A549 (cell line): ENCODE measurements around the gene BRF1.

Source experiments
- TF ChIP-seq, protein P1 (sequence below): fragments of 200-600 bp; sonication (generic); IDR thresholded peaks from 2 replicates; pipeline ENCODE4 v1.6.1; 2016; ENCODE audit warnings: antibody characterized with exemption, mild to moderate bottlenecking, moderate library complexity
- TF ChIP-seq, protein P2 (sequence below): fragments of >200 bp; sonication (Bioruptor Twin); formaldehyde crosslinking; IDR thresholded peaks from 3 replicates; pipeline ENCODE4 v1.5.1; 2016
- TF ChIP-seq, protein P3 (sequence below): fragments of 150-350 bp; IDR thresholded peaks from 2 replicates; pipeline ENCODE4 v1.6.1; 2014; ENCODE audit warnings: low read depth, mild to moderate bottlenecking, low read length

DNA sequence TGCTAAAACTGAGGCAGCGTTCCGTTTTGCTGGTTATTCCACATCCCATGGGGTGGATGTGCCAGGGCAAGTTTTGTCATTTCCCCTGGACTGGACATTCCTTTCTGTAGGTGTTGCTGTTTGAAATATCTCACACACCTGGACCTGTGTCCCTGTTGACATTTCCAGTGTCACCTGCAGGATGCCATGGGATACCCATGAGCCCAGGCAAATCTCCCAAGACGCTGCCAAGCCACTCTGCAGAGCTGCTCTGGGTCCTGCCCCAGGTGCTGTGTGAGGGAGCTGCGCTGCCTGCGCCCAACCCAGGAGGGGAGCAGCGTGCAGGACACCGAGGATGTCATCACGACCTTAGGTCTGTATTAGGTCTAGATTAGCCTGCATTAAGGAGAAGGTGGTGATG is 8.6 kb upstream of the BRF1 start:
- TF ChIP-seq, protein P1, sequence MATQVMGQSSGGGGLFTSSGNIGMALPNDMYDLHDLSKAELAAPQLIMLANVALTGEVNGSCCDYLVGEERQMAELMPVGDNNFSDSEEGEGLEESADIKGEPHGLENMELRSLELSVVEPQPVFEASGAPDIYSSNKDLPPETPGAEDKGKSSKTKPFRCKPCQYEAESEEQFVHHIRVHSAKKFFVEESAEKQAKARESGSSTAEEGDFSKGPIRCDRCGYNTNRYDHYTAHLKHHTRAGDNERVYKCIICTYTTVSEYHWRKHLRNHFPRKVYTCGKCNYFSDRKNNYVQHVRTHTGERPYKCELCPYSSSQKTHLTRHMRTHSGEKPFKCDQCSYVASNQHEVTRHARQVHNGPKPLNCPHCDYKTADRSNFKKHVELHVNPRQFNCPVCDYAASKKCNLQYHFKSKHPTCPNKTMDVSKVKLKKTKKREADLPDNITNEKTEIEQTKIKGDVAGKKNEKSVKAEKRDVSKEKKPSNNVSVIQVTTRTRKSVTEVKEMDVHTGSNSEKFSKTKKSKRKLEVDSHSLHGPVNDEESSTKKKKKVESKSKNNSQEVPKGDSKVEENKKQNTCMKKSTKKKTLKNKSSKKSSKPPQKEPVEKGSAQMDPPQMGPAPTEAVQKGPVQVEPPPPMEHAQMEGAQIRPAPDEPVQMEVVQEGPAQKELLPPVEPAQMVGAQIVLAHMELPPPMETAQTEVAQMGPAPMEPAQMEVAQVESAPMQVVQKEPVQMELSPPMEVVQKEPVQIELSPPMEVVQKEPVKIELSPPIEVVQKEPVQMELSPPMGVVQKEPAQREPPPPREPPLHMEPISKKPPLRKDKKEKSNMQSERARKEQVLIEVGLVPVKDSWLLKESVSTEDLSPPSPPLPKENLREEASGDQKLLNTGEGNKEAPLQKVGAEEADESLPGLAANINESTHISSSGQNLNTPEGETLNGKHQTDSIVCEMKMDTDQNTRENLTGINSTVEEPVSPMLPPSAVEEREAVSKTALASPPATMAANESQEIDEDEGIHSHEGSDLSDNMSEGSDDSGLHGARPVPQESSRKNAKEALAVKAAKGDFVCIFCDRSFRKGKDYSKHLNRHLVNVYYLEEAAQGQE = no peak
- TF ChIP-seq, protein P2, sequence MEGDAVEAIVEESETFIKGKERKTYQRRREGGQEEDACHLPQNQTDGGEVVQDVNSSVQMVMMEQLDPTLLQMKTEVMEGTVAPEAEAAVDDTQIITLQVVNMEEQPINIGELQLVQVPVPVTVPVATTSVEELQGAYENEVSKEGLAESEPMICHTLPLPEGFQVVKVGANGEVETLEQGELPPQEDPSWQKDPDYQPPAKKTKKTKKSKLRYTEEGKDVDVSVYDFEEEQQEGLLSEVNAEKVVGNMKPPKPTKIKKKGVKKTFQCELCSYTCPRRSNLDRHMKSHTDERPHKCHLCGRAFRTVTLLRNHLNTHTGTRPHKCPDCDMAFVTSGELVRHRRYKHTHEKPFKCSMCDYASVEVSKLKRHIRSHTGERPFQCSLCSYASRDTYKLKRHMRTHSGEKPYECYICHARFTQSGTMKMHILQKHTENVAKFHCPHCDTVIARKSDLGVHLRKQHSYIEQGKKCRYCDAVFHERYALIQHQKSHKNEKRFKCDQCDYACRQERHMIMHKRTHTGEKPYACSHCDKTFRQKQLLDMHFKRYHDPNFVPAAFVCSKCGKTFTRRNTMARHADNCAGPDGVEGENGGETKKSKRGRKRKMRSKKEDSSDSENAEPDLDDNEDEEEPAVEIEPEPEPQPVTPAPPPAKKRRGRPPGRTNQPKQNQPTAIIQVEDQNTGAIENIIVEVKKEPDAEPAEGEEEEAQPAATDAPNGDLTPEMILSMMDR = no peak
- TF ChIP-seq, protein P3, sequence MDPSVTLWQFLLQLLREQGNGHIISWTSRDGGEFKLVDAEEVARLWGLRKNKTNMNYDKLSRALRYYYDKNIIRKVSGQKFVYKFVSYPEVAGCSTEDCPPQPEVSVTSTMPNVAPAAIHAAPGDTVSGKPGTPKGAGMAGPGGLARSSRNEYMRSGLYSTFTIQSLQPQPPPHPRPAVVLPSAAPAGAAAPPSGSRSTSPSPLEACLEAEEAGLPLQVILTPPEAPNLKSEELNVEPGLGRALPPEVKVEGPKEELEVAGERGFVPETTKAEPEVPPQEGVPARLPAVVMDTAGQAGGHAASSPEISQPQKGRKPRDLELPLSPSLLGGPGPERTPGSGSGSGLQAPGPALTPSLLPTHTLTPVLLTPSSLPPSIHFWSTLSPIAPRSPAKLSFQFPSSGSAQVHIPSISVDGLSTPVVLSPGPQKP = no peak
